Femur (tissue), 1 donor: Measurements from ENCODE around the gene GABRB1.

Experiments
- DNase-seq: peaks from one replicate; pipeline ENCODE4 v3.0.0-alpha.2; 2017

GABRB1 gene

DNA sequence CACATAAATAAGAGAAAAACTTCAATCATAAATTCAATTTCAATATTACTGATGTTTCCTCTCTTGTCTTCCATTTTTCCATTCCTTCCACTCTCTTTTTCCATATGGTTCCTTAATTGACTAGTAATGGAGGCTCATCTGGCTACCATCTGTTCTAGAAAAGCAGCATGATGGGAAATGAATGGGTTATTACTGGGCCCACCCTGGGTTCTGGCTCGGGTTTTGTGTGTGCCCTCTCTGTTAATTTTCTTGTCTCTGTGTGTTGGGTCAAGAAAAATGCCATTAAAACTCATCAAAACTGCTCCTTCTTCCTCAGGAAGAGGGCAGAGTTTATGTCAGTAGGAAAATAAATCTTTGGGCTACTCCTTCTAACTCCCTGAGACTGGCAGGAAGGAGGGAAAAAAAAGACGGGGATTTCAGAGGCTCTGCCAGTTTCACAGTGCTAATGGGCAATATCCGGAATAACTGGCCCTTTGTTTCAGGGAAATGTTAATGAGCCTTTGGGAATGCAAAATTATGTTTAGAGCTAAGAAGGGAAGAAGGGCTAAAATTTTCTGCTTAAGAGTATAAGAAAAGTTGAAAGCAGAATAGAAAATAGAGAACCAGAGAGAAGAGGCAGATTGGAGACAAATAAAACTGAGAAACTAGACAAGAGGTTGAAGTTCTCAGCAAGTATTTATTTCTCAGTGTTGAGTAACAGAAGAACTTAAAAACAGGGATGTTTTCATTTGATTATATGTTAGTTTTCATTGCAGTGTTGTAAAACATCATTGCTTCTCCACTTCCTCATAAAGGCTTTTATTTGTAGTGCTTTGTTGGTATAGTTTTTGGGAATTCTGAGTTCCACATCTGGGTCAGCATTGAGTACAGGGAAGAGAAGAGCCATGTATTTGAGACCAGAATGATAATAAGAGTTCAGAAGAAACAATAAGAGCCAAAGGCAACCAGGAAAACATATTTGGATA is 19.7 kb downstream of the GABRB1 start:
- DNase-seq: no peak

GRCh38 chr4:47053485-47053884 is 22.1 kb downstream of the GABRB1 start:
- DNase-seq: no peak

GRCh38 chr4:47054130-47054529 is 22.8 kb downstream of the GABRB1 start:
- no peak for DNase-seq

GRCh38 chr4:47057991-47058390 is 26.6 kb downstream of the GABRB1 start:
- no peak for DNase-seq

DNA sequence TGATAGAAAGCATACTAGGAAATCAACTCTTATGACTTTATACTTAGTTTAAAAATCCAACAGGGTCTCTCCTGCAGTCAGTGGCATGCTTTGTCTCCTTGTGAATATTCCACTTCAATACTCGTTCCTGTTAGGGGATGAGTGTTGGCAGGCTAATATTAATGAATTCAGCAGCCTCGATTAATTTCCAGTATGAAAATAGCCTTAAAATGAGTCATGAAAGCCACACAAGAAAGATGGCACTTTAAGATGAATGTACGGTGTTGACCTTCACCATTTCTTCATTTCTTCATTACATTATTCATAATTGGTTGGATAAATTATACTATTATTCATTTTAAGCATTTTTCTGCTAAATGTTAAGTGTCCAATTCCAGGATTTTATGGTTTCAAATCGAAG is 29.2 kb downstream of the GABRB1 start:
- DNase-seq: no peak

GRCh38 chr4:47061435-47061834 is 30.1 kb downstream of the GABRB1 start:
- DNase-seq: no peak

DNA sequence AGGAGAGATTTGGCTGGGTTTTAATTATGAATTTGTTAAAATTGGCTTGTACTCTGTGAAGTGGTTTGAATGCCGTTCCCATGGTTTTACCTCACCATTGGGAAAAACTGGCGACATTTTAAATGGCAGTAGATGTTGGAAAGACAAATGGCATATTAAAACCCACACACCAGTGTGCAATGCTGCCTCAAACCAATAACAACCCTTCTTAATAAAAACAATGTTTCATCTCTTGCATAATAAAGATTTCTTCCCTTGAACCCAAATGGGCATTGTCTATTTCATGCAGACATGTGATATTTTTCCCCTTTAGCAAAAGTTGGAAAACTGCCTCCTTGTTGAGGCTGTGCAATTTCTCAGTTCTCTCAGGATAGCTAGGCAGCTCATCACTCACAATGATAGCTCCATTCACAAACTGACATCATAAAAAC is 33.7 kb downstream of the GABRB1 start:
- no peak for DNase-seq

DNA sequence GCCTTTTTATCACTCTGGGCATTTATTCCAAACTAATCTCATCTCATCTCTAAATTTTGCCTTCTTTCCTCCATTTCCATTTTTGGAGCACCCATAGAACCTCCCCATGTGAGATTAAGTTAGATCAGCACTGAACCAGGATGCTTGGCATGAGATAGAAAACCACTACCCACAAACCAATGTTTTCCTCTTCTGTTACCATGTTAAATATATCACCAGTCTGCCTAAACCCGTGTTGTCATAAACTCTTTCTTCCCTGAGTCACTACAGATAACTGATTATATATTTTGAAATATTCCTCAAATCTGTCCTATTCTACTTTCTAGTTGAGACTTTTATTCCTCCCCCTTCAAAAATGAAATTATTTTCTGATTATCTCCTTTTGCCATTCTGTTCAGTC is 37.6 kb downstream of the GABRB1 start:
- no peak for DNase-seq

DNA sequence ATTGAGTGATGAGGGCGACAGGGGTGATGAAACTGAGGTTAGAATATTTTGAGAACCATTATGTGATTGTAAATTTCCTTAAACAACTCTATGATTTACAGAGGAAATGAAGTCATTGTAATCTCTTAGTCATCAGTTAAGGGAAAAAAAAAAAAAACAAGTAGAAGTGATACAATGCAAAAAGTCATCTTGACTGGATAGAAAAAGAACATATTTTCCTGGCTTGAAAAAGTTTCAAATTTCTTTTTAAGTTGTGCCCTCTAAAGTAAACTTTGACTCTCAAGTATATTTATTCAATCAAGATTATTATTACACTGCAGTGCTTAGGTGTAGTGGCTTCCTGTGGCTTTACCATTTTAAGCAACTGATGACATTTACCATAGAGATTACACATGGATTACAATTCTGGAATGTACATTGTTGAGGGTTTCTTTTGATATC is 40.6 kb downstream of the GABRB1 start:
- no peak for DNase-seq

- DNase-seq: no peak
Observed at GRCh38 chr4:47073647-47074046, 42.3 kb downstream of the GABRB1 start.

- DNase-seq: no peak
Observed at GRCh38 chr4:47074816-47075215, 43.4 kb downstream of the GABRB1 start.

- no peak for DNase-seq
Observed at GRCh38 chr4:47075262-47075661, 43.9 kb downstream of the GABRB1 start.

- no peak for DNase-seq
Observed at GRCh38 chr4:47075919-47076318, 44.6 kb downstream of the GABRB1 start.

- DNase-seq: no peak
Observed at GRCh38 chr4:47084111-47084510, 52.7 kb downstream of the GABRB1 start.

- DNase-seq: no peak
Observed at GRCh38 chr4:47084795-47085194, 53.4 kb downstream of the GABRB1 start.

GRCh38 chr4:47088298-47088697 is 56.9 kb downstream of the GABRB1 start:
- DNase-seq: no peak

DNA sequence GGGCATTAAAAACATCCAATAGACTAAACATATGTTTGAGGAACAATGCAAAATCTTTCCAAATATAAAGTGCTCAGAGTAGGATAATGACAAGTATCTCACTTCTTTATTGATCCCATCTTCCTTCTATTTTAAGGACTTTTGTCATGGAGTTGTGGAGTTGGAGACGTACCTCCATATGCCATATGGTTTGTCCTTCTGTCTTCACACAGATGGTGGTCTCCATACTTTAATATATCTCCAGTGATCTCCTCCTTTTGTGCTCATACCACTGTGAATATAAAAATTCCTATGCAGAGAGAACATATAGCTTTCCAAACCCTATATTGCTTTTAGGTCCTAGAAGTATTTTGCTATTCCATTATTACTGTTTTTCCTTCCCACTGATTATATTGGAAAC is 64.5 kb downstream of the GABRB1 start:
- DNase-seq: no peak

DNA sequence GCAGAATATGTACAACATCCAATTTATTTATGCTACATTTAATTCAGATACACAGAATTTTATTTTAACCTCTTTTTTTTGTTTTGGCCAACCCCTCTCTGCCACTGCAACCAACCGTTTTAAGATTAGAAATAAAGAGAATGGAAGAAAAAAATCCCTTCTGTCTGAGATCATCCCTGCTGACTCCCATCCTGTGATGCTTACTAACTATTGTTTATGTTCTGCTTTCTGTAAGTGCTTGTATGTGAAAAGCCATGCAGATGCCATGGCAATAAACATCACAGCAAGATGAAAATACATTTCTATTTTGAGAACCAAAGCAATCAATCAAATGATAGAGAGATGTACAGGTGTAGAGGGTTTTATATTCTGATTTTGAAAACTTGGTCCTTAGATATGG is 70.1 kb downstream of the GABRB1 start:
- no peak for DNase-seq

GRCh38 chr4:47104986-47105385 is 73.6 kb downstream of the GABRB1 start:
- no peak for DNase-seq

- no peak for DNase-seq
Observed at GRCh38 chr4:47106561-47106960, 75.2 kb downstream of the GABRB1 start.

DNA sequence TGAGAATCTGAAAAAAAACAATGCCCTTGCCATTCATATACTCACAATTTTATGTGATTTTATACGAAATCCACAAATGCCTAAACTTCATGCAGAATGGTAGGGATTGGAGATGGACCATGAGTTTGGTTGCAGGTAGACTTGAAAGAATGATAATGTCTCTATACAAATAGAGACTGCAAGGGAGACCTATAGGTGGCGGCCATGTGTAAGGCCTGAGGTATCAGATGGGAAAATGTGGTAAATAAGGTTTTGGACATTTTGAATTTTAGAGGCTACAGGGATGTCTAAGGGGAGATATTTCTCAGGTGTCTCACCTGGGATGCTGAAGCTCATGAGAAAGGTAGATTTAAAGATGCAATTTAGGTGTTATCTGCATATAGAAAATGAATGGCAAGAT is 78.0 kb downstream of the GABRB1 start:
- DNase-seq: no peak

GRCh38 chr4:47110546-47111132 is 79.3 kb downstream of the GABRB1 start:
- no peak for DNase-seq

GRCh38 chr4:47118192-47118929 is 87.0 kb downstream of the GABRB1 start:
- DNase-seq: no peak

- DNase-seq: no peak
Observed at GRCh38 chr4:47120783-47121182, 89.4 kb downstream of the GABRB1 start.
